HEK293 (cell line): ENCODE data around the gene IGF1R.

ENCODE experiments used
- CTCF ChIA-PET: fragments of 350-600 bp; formaldehyde crosslinking; extraction: SDS; loops from one replicate; lab custom pipeline; 2021; ENCODE audit warnings: antibody characterized with exemption; lab: Yijun Ruan, JAX
- POLR2A ChIA-PET: fragments of 300-600 bp; formaldehyde crosslinking; extraction: SDS; loops from one replicate; lab custom pipeline; 2020; ENCODE audit warnings: antibody characterized with exemption, inconsistent platforms; lab: Yijun Ruan, JAX
- H3K27ac ChIP-seq: fragments of 200-500 bp; sonication (Bioruptor generic); 2 replicates; pipeline ENCODE4 v1.5.1; 2014; ENCODE audit warnings: low read depth, low read length, control low read depth, inconsistent platforms; ENCODE audit errors: extremely low read depth
- H3K36me3 ChIP-seq, 2 experiments: fragments of 200-500 bp in 1 of 2; sonication (Bioruptor generic) in 1 of 2; 1 replicate in 1 of 2; 2 replicates in 1 of 2; pipeline ENCODE4 v1.5.1; 2014 to 2017; ENCODE audit warnings: inconsistent platforms in 2 of 2, low read length in 2 of 2; ENCODE audit not compliant: control insufficient read depth in 2 of 2, insufficient read depth in 1 of 2
- H3K4me1 ChIP-seq: fragments of 200-500 bp; sonication (Bioruptor generic); 2 replicates; pipeline ENCODE4 v1.5.1; 2014; ENCODE audit warnings: mild to moderate bottlenecking, low read length, inconsistent platforms; ENCODE audit not compliant: control insufficient read depth, insufficient read depth
- H3K4me3 ChIP-seq: 2 replicates; pipeline ENCODE4 v1.5.1; 2011; ENCODE audit warnings: low read depth, mild to moderate bottlenecking, control low read depth, low read length, moderate library complexity
- H3K9me3 ChIP-seq: fragments of 200-500 bp; sonication (Bioruptor generic); 2 replicates; pipeline ENCODE4 v1.5.1; 2014; ENCODE audit warnings: low read depth, low read length, inconsistent platforms; ENCODE audit not compliant: control insufficient read depth, insufficient read depth
- EGR2 ChIP-seq: fragments of 450-650 bp; formaldehyde crosslinking; IDR thresholded peaks from 2 replicates; pipeline ENCODE4 v1.5.1; 2016; ENCODE audit warnings: low read depth, missing biosample characterization, missing genetic modification characterization
- FEZF1 ChIP-seq: fragments of 450-650 bp; formaldehyde crosslinking; IDR thresholded peaks from 2 replicates; pipeline ENCODE4 v1.5.1; 2016; ENCODE audit warnings: missing biosample characterization, missing genetic modification characterization
- GFI1B ChIP-seq: fragments of 450-650 bp; formaldehyde crosslinking; IDR thresholded peaks from 2 replicates; pipeline ENCODE4 v1.5.1; 2016; ENCODE audit warnings: missing biosample characterization, missing genetic modification characterization
- KLF1 ChIP-seq: fragments of 450-650 bp; formaldehyde crosslinking; IDR thresholded peaks from 2 replicates; pipeline ENCODE4 v1.5.1; 2016; ENCODE audit warnings: missing biosample characterization, missing genetic modification characterization
- MEIS1 ChIP-seq: sonication (generic); formaldehyde crosslinking; IDR thresholded peaks from 2 replicates; pipeline ENCODE4 v1.8.1; 2022; ENCODE audit warnings: missing genetic modification reagents, mild to moderate bottlenecking, borderline replicate concordance
- SALL2 ChIP-seq: fragments of 450-650 bp; formaldehyde crosslinking; IDR thresholded peaks from 2 replicates; pipeline ENCODE4 v1.5.0; 2017; ENCODE audit warnings: missing biosample characterization, mild to moderate bottlenecking, missing genetic modification characterization, borderline replicate concordance
- ZBTB17 ChIP-seq: fragments of 450-650 bp; formaldehyde crosslinking; IDR thresholded peaks from 2 replicates; pipeline ENCODE4 v1.5.1; 2016; ENCODE audit warnings: missing biosample characterization, missing genetic modification characterization
- ZBTB21 ChIP-seq: fragments of 450-650 bp; formaldehyde crosslinking; IDR thresholded peaks from 2 replicates; pipeline ENCODE4 v1.5.1; 2017; ENCODE audit warnings: missing biosample characterization, missing genetic modification characterization
- ZFHX2 ChIP-seq: fragments of 450-650 bp; formaldehyde crosslinking; conservative IDR thresholded peaks from 2 replicates; pipeline ENCODE4 v1.5.1; 2016; ENCODE audit warnings: missing biosample characterization, missing genetic modification characterization
- ZIC2 ChIP-seq: fragments of 450-650 bp; formaldehyde crosslinking; IDR thresholded peaks from 2 replicates; pipeline ENCODE4 v1.5.1; 2016; ENCODE audit warnings: missing biosample characterization, missing genetic modification characterization
- ZNF16 ChIP-seq: fragments of 450-650 bp; formaldehyde crosslinking; IDR thresholded peaks from 2 replicates; pipeline ENCODE4 v1.5.1; 2016; ENCODE audit warnings: low read depth, missing biosample characterization, missing genetic modification characterization
- ZNF202 ChIP-seq: fragments of 450-650 bp; formaldehyde crosslinking; IDR thresholded peaks from 2 replicates; pipeline ENCODE4 v1.5.1; 2016; ENCODE audit warnings: missing biosample characterization, missing genetic modification characterization, borderline replicate concordance
- ZNF214 ChIP-seq: fragments of 450-650 bp; formaldehyde crosslinking; IDR thresholded peaks from 2 replicates; pipeline ENCODE4 v1.5.1; 2017; ENCODE audit warnings: missing biosample characterization, mild to moderate bottlenecking, missing genetic modification characterization, borderline replicate concordance
- ZNF239 ChIP-seq: fragments of 450-650 bp; formaldehyde crosslinking; IDR thresholded peaks from 2 replicates; pipeline ENCODE4 v1.5.1; 2016; ENCODE audit warnings: missing biosample characterization, missing genetic modification characterization
- ZNF292 ChIP-seq: fragments of 450-650 bp; formaldehyde crosslinking; IDR thresholded peaks from 2 replicates; pipeline ENCODE4 v1.5.1; 2016; ENCODE audit warnings: low read depth, missing biosample characterization, missing genetic modification characterization, borderline replicate concordance
- ZNF416 ChIP-seq: fragments of 450-650 bp; formaldehyde crosslinking; IDR thresholded peaks from 2 replicates; pipeline ENCODE4 v1.5.1; 2016; ENCODE audit warnings: missing biosample characterization, missing genetic modification characterization
- ZNF521 ChIP-seq: fragments of 450-650 bp; formaldehyde crosslinking; IDR thresholded peaks from 2 replicates; pipeline ENCODE4 v1.5.1; 2017; ENCODE audit warnings: missing biosample characterization, mild to moderate bottlenecking, missing genetic modification characterization
- ZNF610 ChIP-seq: fragments of 450-650 bp; formaldehyde crosslinking; IDR thresholded peaks from 2 replicates; pipeline ENCODE4 v1.5.1; 2016; ENCODE audit warnings: missing biosample characterization, missing genetic modification characterization, borderline replicate concordance
- ZNF843 ChIP-seq: fragments of 450-650 bp; formaldehyde crosslinking; IDR thresholded peaks from 2 replicates; pipeline ENCODE4 v1.5.1; 2016; ENCODE audit warnings: missing biosample characterization, missing genetic modification characterization
- TF ChIP-seq, protein P1 (sequence below): fragments of 450-650 bp; formaldehyde crosslinking; IDR thresholded peaks from 2 replicates; pipeline ENCODE4 v1.5.1; 2017; ENCODE audit warnings: missing biosample characterization, missing genetic modification characterization
- TF ChIP-seq, protein P2 (sequence below): fragments of 450-650 bp; formaldehyde crosslinking; optimal IDR thresholded peaks from 2 replicates; pipeline ENCODE3; 2016; ENCODE audit warnings: missing biosample characterization, mild to moderate bottlenecking, missing genetic modification characterization
- TF ChIP-seq, protein P3 (sequence below): fragments of 450-650 bp; formaldehyde crosslinking; IDR thresholded peaks from 2 replicates; pipeline ENCODE4 v1.5.1; 2016; ENCODE audit warnings: missing biosample characterization, missing genetic modification characterization
- TF ChIP-seq, protein P4 (sequence below): fragments of 450-650 bp; formaldehyde crosslinking; IDR thresholded peaks from 2 replicates; pipeline ENCODE4 v1.5.1; 2016; ENCODE audit warnings: missing biosample characterization, missing genetic modification characterization
- TF ChIP-seq, protein P5 (sequence below): fragments of 450-650 bp; formaldehyde crosslinking; IDR thresholded peaks from 2 replicates; pipeline ENCODE4 v1.5.1; 2017; ENCODE audit warnings: missing biosample characterization, missing genetic modification characterization

IGF1R gene

DNA sequence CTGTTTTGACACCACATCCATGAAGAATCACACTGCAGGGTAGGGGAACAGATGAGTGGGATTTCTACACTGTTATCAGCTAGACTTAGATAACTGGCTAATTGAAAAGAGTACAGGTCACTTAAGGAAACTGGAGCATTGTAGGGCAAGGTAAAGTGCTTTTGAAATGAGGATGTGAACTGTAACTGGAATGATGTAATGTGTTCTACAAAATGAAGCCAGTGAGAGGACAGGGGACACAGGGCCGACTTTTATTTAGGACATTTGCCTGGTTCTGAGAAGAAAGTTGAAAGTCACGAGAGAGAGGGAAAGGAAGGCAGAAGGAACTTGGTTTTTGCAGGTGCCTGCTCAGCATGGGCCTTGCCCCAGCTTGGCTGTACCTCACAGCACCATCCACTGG lies 50.5 kb downstream of the IGF1R start (continued):
- TF ChIP-seq, protein P1, sequence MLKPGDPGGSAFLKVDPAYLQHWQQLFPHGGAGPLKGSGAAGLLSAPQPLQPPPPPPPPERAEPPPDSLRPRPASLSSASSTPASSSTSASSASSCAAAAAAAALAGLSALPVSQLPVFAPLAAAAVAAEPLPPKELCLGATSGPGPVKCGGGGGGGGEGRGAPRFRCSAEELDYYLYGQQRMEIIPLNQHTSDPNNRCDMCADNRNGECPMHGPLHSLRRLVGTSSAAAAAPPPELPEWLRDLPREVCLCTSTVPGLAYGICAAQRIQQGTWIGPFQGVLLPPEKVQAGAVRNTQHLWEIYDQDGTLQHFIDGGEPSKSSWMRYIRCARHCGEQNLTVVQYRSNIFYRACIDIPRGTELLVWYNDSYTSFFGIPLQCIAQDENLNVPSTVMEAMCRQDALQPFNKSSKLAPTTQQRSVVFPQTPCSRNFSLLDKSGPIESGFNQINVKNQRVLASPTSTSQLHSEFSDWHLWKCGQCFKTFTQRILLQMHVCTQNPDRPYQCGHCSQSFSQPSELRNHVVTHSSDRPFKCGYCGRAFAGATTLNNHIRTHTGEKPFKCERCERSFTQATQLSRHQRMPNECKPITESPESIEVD: no peak
- no peak for TF ChIP-seq ZBTB17
- TF ChIP-seq ZBTB21 (tag by site-specific recombination): no peak
- TF ChIP-seq, protein P2, sequence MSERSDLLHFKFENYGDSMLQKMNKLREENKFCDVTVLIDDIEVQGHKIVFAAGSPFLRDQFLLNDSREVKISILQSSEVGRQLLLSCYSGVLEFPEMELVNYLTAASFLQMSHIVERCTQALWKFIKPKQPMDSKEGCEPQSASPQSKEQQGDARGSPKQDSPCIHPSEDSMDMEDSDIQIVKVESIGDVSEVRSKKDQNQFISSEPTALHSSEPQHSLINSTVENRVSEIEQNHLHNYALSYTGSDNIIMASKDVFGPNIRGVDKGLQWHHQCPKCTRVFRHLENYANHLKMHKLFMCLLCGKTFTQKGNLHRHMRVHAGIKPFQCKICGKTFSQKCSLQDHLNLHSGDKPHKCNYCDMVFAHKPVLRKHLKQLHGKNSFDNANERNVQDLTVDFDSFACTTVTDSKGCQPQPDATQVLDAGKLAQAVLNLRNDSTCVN (tag by site-specific recombination): no peak
- TF ChIP-seq, protein P3, sequence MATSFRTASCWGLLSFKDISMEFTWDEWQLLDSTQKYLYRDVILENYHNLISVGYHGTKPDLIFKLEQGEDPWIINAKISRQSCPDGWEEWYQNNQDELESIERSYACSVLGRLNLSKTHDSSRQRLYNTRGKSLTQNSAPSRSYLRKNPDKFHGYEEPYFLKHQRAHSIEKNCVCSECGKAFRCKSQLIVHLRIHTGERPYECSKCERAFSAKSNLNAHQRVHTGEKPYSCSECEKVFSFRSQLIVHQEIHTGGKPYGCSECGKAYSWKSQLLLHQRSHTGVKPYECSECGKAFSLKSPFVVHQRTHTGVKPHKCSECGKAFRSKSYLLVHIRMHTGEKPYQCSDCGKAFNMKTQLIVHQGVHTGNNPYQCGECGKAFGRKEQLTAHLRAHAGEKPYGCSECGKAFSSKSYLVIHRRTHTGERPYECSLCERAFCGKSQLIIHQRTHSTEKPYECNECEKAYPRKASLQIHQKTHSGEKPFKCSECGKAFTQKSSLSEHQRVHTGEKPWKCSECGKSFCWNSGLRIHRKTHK: no peak
- no peak for TF ChIP-seq SALL2
- no peak for TF ChIP-seq ZNF416 (tag by site-specific recombination)
- TF ChIP-seq ZNF292 (tag by site-specific recombination): no peak
- TF ChIP-seq ZNF202: no peak
- no peak for TF ChIP-seq ZIC2

DNA sequence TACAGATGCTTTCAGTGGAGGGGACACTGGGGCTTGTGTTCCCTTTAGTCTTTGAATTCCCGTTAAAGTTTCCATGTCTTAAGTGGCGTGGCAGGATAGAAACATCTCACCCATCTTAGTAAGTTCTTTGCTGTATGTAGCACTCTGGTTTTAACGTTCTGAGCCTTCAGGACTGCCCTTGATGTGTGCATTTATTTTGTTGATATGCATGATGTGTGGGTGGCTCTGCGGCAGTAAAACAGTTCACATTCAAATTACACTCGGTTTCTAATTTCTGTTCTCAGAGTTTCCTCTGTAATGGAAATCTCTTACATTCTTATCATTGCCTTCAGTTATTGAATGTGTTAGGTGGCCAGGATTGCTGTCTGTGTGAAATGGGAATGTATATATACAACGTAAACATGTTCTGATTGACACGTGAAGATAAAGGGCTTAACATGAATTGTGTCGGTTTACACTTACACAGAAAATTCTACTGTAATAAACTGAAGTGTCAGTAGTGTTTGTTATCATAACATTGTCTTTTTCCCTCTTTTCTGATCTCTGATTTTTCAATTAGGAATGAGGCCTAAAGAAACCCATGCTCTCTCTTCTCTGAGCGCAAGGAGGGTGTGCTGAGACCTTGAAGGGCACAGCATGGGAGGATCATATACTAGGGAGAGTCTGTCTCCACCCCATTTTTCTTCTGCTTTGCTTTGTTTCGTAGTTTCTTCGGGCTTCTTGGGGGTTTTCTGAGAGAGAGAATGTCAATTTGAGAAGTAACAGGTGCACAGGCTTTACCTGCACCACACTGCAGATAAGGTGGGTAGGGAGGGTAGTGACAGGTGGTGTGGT lies 51.5 kb downstream of the IGF1R start:
- no peaks in the 10 kb centered on the region for H3K9me3 ChIP-seq
- peaks cover 37% of the 10 kb centered on the region for H3K4me1 ChIP-seq
- POLR2A ChIA-PET: no interaction called here
- peak overlapping the region; percentile 0; the same call in 1 of the 2 replicates for H3K27ac ChIP-seq
- no peaks in the 10 kb centered on the region for H3K36me3 ChIP-seq
- H3K4me3 ChIP-seq: no peak overlapping the region
- CTCF ChIA-PET: interaction anchor here (1.2 kb wide), 1 partner anchor 258 kb away, joined by 3 read pairs; no protein-coding TSS in a partner anchor
- TF ChIP-seq ZNF610 (tag by site-specific recombination) (no peak), ZNF239 (tag by site-specific recombination) (no peak), ZNF416 (tag by site-specific recombination) (no peak), FEZF1 (peak; percentile 62; the same call in 1 of the 2 replicates), KLF1 (tag by site-specific recombination) (no peak), EGR2 (tag by site-specific recombination) (no peak), MEIS1 (no peak), ZNF843 (tag by site-specific recombination) (0 out of 2 replicates have a peak, but pooled peaks have one; percentile 35), GFI1B (peak; percentile 91), ZFHX2 (peak; percentile 45), ZNF16 (no peak), ZNF521 (tag by site-specific recombination) (no peak), ZNF214 (tag by site-specific recombination) (no peak)
- TF ChIP-seq, protein P4, sequence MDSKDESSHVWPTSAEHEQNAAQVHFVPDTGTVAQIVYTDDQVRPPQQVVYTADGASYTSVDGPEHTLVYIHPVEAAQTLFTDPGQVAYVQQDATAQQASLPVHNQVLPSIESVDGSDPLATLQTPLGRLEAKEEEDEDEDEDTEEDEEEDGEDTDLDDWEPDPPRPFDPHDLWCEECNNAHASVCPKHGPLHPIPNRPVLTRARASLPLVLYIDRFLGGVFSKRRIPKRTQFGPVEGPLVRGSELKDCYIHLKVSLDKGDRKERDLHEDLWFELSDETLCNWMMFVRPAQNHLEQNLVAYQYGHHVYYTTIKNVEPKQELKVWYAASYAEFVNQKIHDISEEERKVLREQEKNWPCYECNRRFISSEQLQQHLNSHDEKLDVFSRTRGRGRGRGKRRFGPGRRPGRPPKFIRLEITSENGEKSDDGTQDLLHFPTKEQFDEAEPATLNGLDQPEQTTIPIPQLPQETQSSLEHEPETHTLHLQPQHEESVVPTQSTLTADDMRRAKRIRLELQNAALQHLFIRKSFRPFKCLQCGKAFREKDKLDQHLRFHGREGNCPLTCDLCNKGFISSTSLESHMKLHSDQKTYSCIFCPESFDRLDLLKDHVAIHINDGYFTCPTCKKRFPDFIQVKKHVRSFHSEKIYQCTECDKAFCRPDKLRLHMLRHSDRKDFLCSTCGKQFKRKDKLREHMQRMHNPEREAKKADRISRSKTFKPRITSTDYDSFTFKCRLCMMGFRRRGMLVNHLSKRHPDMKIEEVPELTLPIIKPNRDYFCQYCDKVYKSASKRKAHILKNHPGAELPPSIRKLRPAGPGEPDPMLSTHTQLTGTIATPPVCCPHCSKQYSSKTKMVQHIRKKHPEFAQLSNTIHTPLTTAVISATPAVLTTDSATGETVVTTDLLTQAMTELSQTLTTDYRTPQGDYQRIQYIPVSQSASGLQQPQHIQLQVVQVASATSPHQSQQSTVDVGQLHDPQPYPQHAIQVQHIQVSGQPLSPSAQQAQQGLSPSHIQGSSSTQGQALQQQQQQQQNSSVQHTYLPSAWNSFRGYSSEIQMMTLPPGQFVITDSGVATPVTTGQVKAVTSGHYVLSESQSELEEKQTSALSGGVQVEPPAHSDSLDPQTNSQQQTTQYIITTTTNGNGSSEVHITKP (tag by site-specific recombination): no peak
- TF ChIP-seq, protein P1: peak; percentile 98
- TF ChIP-seq, protein P5, sequence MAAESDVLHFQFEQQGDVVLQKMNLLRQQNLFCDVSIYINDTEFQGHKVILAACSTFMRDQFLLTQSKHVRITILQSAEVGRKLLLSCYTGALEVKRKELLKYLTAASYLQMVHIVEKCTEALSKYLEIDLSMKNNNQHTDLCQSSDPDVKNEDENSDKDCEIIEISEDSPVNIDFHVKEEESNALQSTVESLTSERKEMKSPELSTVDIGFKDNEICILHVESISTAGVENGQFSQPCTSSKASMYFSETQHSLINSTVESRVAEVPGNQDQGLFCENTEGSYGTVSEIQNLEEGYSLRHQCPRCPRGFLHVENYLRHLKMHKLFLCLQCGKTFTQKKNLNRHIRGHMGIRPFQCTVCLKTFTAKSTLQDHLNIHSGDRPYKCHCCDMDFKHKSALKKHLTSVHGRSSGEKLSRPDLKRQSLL (tag by site-specific recombination): no peak
